HG02610 (cell line): ENCODE results near the gene CA12.
"Not testable (repeated sequence)": the region's sequence is repeated elsewhere in the genome, so short reads cannot be mapped to it uniquely, and the experiment has no call there.

Source experiments
- ATAC-seq: cut with Tn5 transposase; IDR thresholded peaks from one replicate; pipeline ENCODE4 v1.9.1; 2021; ENCODE audit warnings: mild to moderate bottlenecking, moderate library complexity; ENCODE audit not compliant: unreplicated experiment

The CA12 gene

DNA sequence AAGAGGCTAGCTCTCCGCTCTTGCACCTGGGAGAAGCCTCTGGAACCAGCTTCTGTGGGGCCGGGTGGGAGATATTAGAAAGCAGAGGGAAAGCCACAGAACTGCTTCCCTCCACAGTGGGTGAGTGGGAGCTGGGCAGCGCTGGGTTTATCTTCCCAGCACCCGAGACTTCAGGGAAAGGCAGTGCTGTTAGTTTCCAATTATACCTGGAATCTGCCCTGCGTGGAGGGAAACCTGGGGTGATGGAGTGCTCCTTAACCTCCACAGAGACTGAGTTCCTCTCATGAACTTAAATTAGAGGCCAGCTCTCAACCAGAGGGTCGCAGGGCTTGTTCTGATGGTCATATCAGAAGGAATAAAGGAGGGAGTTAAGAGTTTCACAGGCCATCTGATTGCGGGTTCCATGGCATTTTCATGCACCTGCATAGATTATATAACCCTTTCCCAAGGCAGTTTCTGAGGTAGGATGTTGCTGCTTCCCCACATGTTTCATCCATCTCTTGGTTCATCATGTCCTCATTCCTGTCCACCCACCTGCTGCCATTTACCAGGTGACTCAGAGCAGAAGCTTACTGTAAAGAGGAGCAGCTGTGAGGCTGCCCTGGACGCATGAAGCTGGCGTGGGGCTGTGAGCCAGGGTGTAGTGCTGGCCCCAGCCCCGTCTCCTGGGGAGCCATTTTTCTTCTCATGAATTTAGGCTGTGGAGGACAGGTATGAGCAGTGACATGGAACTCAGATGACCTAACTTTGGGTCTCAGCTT lies 42.5 kb downstream of the CA12 start:
- no peak for ATAC-seq

DNA sequence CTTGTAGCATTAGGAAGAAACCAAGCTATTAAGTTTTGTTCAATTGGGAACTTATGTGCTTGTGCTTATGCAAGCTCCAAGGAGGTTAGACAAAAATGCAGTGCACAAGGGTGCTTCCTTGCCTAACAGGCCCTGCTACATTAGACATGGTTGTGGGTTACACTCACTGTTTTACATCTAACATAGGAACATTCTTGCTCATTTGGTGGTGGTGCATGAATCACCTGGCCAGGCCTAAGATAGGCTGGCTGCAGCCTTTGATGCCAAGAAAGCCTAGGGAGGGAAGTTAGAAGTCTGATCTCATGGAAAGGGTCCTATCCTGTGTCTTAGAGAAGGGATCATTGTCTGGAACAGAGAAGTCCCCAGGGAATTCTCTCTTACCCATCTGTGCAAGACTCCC lies 43.5 kb downstream of the CA12 start:
- no peak for ATAC-seq

DNA sequence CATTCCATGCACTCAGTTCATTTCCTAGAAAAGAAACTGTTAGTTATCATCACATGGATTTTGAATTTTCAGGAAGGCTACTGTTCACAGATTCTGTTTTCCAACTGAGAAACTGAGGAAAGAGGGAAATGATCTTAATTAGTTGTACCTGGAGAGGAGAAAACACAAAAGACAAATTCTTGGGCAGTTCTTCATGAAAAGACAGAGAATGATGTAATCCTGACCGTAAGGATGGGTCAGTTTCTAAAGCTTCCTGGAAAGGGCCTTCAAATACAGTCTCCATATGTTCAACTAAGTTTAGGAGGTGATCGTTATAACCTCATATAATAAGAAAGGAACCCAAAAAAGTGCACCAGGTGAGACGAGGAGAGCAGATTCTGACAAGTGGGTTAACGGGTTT lies 44.6 kb downstream of the CA12 start:
- no peak for ATAC-seq

DNA sequence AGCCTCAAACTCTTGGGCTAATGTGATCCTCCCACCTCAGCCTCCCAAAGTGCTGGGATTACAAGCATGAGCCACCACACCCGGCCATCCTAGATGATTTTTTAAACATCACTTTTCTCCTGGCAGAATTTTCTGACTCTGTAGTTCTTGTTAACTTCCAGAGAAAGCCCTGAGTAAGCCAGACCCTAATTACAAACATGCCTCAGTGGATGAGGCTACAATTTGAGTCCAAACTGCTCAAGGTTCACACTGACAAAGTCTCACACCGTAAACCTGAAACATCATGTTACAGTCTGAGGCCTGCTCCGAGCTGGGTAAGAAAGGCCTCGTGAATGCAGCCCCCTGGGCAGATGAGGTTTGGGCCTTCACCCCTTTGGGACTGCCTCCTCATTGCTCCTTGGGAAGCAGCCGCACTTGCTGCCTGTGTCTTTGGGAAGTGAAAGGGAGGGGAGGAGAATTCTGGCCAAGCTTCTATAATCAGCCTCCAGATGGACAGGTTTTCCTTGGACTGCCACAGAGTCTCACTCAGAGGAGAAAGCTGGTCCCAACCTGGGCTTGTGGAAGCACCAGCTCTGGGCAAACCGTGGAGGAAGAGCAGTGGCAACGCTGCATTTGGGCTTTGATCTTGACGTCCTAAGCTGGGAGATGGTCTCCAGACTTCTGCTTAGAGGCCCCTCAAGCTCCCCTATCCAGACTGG lies 46.0 kb downstream of the CA12 start:
- ATAC-seq: no peak

DNA sequence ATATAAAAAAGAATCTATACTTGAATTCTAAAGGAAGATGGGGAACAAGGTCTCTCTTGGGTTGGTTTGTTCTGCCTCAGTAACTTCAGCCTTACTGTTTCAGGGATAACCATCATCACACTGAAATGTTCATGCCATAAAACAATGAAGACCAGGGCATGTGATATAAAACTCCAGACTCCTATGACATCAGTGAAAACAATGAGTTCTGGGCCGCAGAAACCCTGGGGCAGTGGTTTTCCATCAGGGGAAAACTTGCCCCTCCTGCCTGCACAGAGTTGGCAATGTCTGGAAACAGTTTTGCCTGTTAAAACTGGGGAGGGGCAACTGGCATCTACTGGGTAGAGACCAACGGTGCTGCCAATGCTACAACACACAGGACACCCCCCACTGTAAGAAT lies 46.8 kb downstream of the CA12 start:
- no peak for ATAC-seq

DNA sequence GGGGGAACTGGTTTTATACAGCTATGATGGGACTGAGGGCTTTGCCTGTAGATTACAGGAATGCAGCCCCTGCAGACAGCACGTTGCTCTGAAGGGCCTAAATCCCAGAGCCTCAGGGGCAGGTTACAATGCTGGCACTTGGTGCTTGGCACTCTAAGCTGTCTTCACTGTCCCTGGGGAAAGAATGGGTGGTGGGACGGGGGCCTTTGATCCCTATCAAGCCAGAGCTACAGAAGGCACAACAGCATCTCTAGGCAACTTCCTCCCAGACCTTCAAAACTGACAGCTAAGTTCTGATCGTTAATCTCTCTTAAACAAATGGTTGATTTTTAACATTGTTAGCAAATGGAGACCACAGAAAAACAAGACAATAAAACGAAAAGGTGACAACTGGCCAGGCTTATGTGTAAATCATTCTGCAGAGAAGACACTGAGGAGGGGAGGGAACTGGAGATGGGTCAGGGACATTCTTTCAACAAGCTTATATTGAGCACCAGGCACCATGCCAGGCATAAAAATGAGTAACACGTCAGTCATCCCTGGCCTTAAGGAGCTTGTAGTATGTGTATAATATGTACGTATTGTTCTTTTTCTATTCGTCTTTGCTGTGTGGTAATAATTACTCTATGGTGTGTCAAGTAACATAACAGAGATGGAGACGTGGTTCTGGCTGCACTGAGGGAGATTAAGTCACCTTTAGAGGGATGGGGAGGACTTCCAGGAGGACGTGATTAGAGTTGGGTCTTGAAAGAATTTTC lies 49.1 kb downstream of the CA12 start:
- no peak for ATAC-seq

DNA sequence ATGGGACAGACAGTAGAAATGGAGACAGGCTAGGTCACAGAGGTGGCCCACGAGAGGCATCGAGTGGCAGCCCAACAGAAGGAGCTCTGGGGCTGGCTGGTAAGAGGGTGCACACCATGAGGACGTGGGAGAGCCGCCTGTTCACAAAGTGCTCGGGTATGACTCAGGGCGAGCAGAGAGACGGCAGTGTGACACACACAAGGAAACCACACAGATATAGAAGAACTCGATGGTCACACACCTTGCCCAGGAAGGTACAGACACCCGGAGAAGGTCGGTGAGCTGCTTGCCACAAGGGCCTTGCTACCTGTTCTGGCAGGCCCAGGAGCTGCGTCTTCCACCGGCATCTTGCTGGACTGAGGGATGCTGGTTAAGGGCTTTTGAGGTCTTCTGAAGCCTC lies 50.2 kb downstream of the CA12 start:
- ATAC-seq: no peak

DNA sequence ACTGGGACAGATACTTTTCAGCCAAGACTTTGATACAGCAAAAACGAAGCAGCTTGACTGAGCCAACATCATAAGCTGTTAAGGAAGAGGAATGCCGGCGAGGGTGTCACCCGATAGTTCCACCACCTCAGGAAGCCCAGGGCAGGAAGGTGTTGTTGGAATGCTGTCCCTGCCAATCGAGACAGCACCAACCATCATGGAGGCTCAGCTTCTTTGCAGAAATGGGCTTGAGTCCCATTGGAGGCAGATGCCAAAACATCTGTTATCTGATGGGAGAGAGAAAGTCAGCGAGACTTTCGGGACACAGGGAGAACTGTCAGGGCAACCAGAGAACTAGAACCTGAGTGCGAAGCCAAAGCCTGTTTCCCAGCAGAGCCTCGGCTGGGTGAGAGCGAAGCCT lies 50.7 kb downstream of the CA12 start:
- ATAC-seq: no peak

DNA sequence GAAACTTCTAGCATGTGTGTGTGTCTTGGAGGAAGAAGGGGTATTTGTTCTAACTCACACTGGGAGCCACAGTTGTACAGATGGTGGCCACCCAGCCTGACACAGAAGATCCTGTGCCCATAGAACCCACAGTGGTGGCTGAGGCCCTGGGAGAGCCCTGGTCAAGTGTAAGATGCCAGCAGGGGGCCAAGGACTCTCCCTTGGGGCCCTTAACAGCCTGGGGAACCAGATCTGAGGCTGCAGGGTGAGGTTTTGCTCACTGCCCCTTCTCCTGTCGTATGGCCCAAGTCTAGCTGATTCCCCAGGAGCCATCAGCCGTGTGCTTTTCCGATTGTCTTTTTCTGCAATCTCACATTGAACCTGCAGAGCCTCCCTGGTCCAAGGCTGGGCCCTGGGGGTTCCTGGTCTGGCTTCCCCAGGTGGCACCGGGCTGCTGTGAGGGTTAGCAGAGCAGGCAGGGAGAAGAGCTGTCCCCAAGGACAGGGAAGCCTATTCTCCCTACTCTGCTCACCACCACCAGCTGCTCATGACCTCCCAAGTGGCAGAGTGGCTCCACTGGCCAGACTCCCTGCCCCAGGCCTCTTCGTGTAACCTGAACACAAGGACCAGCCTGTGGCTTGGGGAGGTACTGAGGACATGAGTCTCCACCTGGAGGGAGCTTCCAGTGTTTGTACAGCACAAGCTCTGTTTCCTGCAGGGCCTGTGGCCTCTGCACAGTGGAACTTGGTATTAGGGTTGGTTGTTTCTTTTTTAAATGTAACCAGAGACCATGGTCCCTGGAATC lies 51.9 kb downstream of the CA12 start:
- ATAC-seq: no peak

DNA sequence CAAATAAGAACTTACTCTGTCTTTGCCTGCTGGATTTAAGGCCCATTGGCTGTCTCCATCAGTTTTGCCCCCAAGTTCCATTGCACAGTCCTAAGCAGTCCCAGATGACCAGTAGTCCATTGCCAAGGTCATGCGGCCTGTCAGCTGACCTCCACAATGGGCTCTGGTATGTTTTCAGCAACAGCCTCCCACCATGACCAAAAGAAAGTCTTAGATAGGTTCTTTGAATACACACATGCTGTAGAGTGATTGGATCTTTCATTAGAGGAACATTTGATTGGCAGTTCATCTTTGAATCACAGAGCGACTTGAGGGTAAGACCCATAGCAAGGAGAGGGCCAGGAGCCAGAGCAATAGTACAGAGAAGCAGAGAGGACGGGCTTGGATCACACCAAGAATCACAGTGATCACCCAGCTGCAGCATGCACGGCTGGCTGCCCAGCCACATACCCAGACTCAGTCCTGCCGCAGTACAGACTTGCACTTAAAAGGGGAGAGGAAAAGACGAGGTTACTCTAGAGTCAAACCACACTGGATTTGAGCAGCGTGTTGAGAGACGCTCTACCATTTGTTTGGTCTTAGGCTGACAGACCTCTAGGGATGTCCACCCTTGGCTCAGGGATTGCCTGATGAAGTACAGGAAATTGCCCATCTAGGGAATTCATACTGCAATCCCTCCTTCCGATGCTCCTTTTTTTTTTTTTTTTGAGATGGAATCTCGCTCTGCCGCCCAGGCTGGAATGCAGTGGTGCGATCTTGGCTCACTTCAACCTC lies 53.8 kb downstream of the CA12 start:
- ATAC-seq: no peak

DNA sequence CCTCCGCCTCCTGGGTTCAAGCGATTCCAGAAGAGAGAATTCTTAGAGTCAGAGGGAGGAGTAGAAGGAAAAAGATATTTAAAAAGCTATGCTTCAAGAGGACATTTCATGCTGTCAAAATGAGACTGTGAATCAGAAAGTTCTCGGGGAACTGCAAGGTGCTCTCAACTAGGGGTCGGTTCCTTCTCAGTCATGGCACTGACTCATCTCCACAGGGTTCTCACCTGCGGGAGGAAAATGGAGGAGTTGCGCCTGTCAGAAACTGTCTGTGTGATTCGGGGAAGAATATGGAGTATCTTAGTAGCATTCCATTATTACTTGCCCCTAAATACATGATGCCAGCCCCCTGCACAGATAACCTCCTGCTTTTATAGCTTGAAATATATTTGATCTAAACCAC lies 56.9 kb downstream of the CA12 start:
- ATAC-seq: no peak

DNA sequence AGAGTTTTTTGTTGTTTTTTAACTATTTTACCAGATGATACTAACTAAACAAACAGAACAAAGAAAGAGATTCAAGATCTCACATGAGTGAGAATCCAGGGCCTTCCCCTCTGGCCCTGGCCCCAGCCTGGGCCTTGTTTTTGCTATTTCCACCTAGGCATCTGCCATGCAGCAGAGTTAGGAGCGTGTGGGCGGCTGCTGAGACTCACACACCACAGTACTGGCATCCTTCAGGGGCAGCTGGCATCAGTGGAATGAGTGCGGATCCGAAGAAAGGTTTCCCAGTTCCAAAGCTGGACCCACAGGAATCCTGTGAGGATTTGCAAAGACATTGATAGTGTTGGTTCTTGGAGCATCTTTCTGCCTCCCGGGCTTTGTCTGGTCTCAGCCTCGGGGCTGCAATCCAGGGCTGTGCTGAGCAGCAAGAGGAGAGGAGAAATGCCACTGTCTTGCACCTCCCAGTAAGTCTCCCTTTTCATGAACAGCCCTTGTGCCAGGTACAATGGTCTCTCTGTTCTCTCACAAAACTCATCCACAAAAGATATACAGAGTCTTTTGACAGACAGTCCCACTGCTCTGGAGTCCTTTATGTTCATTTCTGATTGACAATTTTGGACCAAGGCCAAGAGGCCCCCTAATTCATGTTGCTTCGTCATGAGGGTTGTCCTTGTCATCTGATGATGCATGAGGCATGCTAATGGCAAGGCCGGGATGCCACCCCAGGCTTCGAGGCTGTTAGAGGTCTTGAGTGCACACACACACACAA lies 57.7 kb downstream of the CA12 start:
- no peak for ATAC-seq

DNA sequence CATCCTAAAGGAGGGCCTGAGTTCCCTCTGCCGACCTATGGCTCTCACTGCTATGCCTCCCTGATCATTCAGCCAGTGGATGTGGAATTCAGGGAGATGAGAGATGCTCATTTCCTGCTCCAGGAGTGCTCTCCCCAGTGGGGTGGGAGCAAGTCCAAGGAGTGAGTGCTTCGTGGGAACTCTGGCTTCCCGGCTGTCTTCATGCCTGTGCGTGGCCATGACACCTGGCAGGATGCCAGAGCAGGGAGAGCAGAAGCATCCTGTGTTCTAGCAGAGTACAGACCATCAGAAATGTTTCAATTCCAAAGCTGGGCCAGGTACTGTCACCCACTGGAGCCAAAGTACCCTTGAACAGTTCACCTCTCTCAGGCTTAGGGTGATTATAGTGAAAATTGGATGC lies 59.1 kb downstream of the CA12 start:
- no peak for ATAC-seq

DNA sequence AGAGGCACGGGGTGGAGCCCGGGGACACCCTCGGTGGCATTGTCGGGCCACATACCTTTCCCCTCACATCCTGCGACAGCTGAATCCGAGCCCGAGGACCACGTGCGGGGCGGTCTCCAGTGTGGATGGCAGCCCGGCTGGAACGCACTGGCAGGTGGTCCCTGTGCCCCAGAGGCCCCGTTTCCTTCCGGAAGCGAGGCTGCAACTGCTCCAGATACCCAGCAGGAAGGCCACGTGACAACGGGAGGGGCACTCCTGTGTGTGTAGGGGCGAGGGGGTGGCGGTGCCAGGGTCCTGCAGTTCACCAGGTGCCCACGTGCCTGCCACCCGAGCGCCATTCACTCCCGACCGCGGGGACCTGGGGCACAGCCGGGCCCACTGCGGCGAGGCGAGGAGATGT lies 60.2 kb downstream of the CA12 start:
- ATAC-seq: no peak

DNA sequence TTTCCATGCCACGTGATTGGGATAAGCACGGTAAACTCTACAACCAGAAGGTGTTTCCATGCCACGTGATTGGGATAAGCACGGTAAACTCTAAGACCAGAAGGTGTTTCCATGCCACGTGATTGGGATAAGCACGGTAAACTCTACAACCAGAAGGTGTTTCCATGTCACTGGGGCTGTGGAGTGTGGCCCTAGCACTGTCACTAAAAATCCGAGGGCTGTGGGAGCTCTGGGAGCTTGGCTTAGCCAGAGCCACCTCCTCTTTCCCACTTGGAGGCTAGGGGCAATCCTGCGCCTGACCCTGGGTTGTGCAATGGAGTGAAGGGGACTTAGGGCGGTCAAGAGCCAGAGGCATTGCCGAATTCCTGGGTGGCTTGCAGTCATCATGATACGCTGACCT lies 60.7 kb downstream of the CA12 start:
- not testable (repeated sequence) for ATAC-seq

DNA sequence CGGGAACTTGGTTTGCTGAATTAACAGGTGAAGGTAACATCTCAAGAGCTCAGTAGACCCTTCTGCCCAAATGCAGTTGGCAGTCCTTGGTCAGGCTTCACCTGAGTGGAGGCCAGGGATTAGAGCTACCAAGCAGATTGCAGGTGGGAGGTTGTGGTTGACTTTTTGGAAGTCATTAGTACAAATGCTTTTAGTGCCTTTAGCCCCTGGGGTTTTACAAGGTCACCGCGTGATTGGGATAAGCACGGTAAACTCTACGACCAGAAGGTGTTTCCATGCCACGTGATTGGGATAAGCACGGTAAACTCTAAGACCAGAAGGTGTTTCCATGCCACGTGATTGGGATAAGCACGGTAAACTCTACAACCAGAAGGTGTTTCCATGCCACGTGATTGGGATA lies 61.2 kb downstream of the CA12 start:
- not testable (repeated sequence) for ATAC-seq

DNA sequence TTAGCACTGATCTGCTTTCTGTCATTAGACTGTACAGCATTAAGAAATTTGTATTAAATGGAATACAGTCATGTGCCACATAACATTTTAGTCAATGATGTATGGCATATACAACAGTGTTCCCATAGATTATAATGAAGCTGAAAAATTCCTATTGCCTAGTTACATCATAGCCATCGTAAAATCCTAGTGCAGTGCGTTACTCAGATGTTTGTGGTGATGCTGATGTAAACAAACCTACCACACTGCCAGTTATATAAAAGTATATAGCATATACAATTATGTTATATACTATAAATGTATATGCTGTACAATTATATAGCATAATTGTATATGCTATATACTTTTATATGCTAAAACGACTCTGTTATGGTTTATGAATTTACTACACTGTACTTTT lies 62.6 kb downstream of the CA12 start:
- ATAC-seq: no peak

DNA sequence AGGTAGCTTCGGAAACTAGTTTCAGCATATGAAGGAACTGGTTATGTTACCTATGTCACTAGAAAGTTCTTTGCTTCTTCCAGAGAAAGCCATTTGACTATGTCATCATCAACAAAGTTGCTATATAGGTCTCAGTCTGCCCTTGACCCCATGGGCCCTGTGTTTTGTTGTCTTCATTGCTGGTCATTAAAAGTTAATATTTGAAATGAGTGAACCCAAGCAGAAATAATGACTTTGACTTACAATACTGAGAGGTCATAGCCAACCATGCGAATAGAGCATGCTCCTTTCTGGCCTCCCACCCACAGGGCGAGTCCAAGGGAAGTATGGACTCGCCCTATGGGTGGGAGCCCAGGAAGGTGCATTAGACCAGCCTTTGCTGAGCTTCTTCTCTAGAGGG lies 63.3 kb downstream of the CA12 start:
- no peak for ATAC-seq

DNA sequence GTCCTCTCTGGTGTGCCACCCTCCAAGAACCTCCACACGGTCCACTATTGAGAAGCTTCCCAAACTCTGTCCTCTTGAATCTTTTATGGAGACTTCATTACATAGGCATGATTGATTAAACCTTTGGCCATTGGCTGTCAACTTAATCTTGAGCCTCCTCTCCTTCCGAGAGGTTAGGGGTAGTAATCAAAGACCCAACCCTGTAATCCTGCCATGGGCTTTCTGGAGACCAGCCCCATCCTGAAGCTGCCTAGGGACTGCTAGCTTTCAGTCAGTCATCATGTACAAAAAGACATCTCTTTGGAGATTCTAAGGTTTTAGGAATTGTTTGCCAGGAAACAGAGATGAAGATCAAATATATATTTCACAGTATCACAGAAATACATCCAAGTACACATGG lies 67.2 kb downstream of the CA12 start:
- ATAC-seq: no peak

DNA sequence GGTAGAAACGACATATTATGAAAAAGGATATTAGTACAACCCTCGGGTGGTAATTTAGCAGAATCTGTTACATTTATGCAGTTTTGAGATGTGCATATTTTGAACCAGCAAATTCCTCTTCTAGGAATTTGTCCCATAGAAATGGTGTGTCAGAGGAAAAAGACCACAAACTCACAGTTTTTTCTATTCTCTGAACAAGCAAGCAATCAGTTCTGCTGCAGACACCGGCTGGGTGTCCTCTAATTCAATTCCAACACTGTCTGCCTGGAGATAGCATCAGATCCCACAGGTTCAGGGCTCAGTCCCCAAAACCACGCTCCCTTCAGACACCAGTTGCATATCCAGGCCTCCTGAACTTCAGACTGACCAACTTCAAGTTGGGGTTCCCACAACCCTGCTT lies 67.8 kb downstream of the CA12 start:
- ATAC-seq: no peak
